Endothelial cell of umbilical vein (primary cell): Measurements from ENCODE around the gene EHD3. TPM values are rescaled to one million over a fixed set of nuclear protein-coding genes. Genes with fewer than 3 reads are reported as not detected.

Source experiments
- BruUV-seq: library from RNA; stranded (reverse); fragments of 400-500 nt; replicated peaks from 2 replicates; lab custom pipeline; 2021; lab: Mats Ljungman, UMichigan
- CTCF ChIA-PET: fragments of 300-600, 350-600 bp; sonication (Branson Sonifier 250); formaldehyde crosslinking; loops from one replicate; lab custom pipeline; 2021; ENCODE audit warnings: antibody characterized with exemption, inconsistent platforms; lab: Charles Lee
- POLR2A ChIA-PET: fragments of 300-600, 350-600 bp; sonication (Branson Sonifier 250); formaldehyde crosslinking; loops from one replicate; lab custom pipeline; 2021; ENCODE audit warnings: antibody characterized with exemption, inconsistent platforms; lab: Charles Lee
- DNase-seq: peaks from one replicate; pipeline ENCODE4 v3.0.0-alpha.2; 2011; ENCODE audit warnings: low read depth, low spot score
- FAIRE-seq: peaks from 2 replicates; lab custom pipeline; 2011; peaks lifted over from hg19 to GRCh38; lab: Jason Lieb, UNC
- H2AFZ ChIP-seq: 2 replicates; pipeline ENCODE4 v1.6.0; 2012; ENCODE audit warnings: low read depth, low read length, control low read depth, inconsistent platforms
- H3K27ac ChIP-seq: 2 replicates; pipeline ENCODE4 v1.5.1; 2011; ENCODE audit warnings: low read depth, mild to moderate bottlenecking, control low read depth, low read length, moderate library complexity; ENCODE audit not compliant: insufficient read depth
- H3K27me3 ChIP-seq, 2 experiments: 2 replicates each; pipeline versions ENCODE4 v1.6.0 to v1.6.1; 2011; ENCODE audit warnings: low read length in 2 of 2, mixed read lengths in 1 of 2; ENCODE audit not compliant: control insufficient read depth in 2 of 2, insufficient read depth in 2 of 2
- H3K36me3 ChIP-seq, 2 experiments: 2 replicates in 1 of 2; 3 replicates in 1 of 2; pipeline ENCODE4 v1.5.1; 2011; ENCODE audit warnings: low read length in 2 of 2, mild to moderate bottlenecking in 1 of 2, moderate library complexity in 1 of 2; ENCODE audit not compliant: control insufficient read depth in 2 of 2, insufficient read depth in 2 of 2; ENCODE audit errors: extremely low read depth in 1 of 2
- H3K4me1 ChIP-seq: 3 replicates; pipeline ENCODE4 v1.5.1; 2011; ENCODE audit warnings: mild to moderate bottlenecking, low read length; ENCODE audit not compliant: control insufficient read depth, insufficient read depth; ENCODE audit errors: extremely low read depth
- H3K4me2 ChIP-seq: 2 replicates; pipeline ENCODE4 v1.6.1; 2011; ENCODE audit warnings: low read length, control low read depth, mixed read lengths; ENCODE audit not compliant: insufficient read depth
- H3K4me3 ChIP-seq, 3 experiments: fragments of 200-600 bp in 1 of 3; sonication (generic), shearing (Covaris generic) in 1 of 3; replicated peaks in 1 of 3; 2 replicates each; pipeline ENCODE4 v1.5.1; 2011 to 2016; ENCODE audit warnings: control low read depth in 3 of 3, low read length in 3 of 3, mild to moderate bottlenecking in 2 of 3, inconsistent platforms in 1 of 3, low read depth in 1 of 3, moderate library complexity in 1 of 3; ENCODE audit not compliant: insufficient read depth in 1 of 3
- H3K79me2 ChIP-seq: 2 replicates; pipeline ENCODE4 v1.6.0; 2012; ENCODE audit warnings: low read length, inconsistent platforms; ENCODE audit not compliant: control insufficient read depth, insufficient read depth
- H3K9ac ChIP-seq: replicated peaks from 2 replicates; pipeline ENCODE3; 2011; ENCODE audit warnings: low read length, control low read depth; ENCODE audit not compliant: insufficient read depth; ENCODE audit errors: extremely low read depth
- H3K9me1 ChIP-seq: replicated peaks from 3 replicates; pipeline ENCODE4 v1.6.0; 2011; ENCODE audit warnings: mild to moderate bottlenecking, low read length; ENCODE audit not compliant: control insufficient read depth, insufficient read depth; ENCODE audit errors: extremely low read depth
- H3K9me3 ChIP-seq: replicated peaks from 2 replicates; pipeline ENCODE4 v1.5.1; 2012; ENCODE audit warnings: low read length, inconsistent platforms; ENCODE audit not compliant: control insufficient read depth, insufficient read depth
- H4K20me1 ChIP-seq: replicated peaks from 2 replicates; pipeline ENCODE3; 2011; ENCODE audit warnings: mild to moderate bottlenecking, low read length; ENCODE audit not compliant: control insufficient read depth, insufficient read depth; ENCODE audit errors: extremely low read depth
- CTCF ChIP-seq, 2 donors: IDR thresholded peaks; 1 replicate in 1 of 2; 2 replicates in 1 of 2; pipeline ENCODE4 v1.5.1; 2011; ENCODE audit warnings: low read length in 2 of 2, mild to moderate bottlenecking in 2 of 2, moderate library complexity in 2 of 2, control low read depth in 1 of 2, inconsistent platforms in 1 of 2, low read depth in 1 of 2; ENCODE audit not compliant: insufficient read depth in 1 of 2; ENCODE audit errors: extremely low read depth in 1 of 2
- EZH2 ChIP-seq: IDR thresholded peaks from 2 replicates; pipeline ENCODE4 v1.6.1; 2012; ENCODE audit warnings: borderline replicate concordance, low read depth, mild to moderate bottlenecking, moderate library complexity, low read length, inconsistent platforms; ENCODE audit not compliant: severe bottlenecking
- FOS ChIP-seq: IDR thresholded peaks from 2 replicates; pipeline ENCODE4 v1.6.1; 2011; ENCODE audit warnings: mild to moderate bottlenecking, low read length, moderate library complexity, borderline replicate concordance; ENCODE audit not compliant: insufficient read depth
- GATA2 ChIP-seq: IDR thresholded peaks from 2 replicates; pipeline ENCODE4 v1.7.0; 2011; ENCODE audit warnings: low read depth, mild to moderate bottlenecking, moderate library complexity, mixed read lengths, low read length; ENCODE audit not compliant: insufficient read length, insufficient read depth
- JUN ChIP-seq: IDR thresholded peaks from 2 replicates; pipeline ENCODE4 v1.6.1; 2011; ENCODE audit warnings: borderline replicate concordance, low read depth; ENCODE audit not compliant: insufficient read length, insufficient read depth
- MYC ChIP-seq: IDR thresholded peaks from one replicate; pipeline ENCODE4 v1.6.1; 2011; ENCODE audit warnings: mild to moderate bottlenecking, low read depth, low read length
- POLR2A ChIP-seq: IDR thresholded peaks from 2 replicates; pipeline ENCODE4 v1.6.1; 2012; ENCODE audit warnings: low read depth, mild to moderate bottlenecking, control low read depth, low read length
- POLR2AphosphoS5 ChIP-seq: IDR thresholded peaks from 2 replicates; pipeline ENCODE4 v1.6.1; 2012; ENCODE audit warnings: low read depth, mild to moderate bottlenecking, control low read depth, low read length, moderate library complexity; ENCODE audit not compliant: insufficient read depth
- dilution Hi-C: fragments of 300-500 bp; cut with MboI; formaldehyde crosslinking; loops from one replicate; pipeline ENCODE4 v1.15.0; 2019; ENCODE audit warnings: low sequenced_read_pairs; ENCODE audit not compliant: extremely low pct_ligation_motif_present
- intact Hi-C: fragments of 100-400 bp; cut with micrococcal nuclease; formaldehyde crosslinking; loops from one replicate; pipeline ENCODE4 v1.10.0; 2022
- polyA plus RNA-seq, 4 experiments: library from polyadenylated mRNA; depleted of rRNA in 3 of 4; stranded (reverse) in 3 of 4; unstranded in 1 of 4; fragments of >200 nt; gene quantifications; 2 replicates each; pipeline versions ENCODE4 v1.2.1 to v1.2.3, GENCODE V29; 2011 to 2012; ENCODE audit warnings: missing spikeins in 1 of 4
- total RNA-seq: library from RNA; stranded (reverse); gene quantifications from 2 replicates; pipeline ENCODE4 v1.2.3, GENCODE V29; 2021
- TF ChIP-seq, protein P1 (sequence below): IDR thresholded peaks from 2 replicates; pipeline ENCODE4 v1.6.1; 2011; ENCODE audit not compliant: insufficient read depth, insufficient read length

EHD3 gene
- total and polyA plus RNA-seq, 2 donors (not counting 3 experiments of a cell fraction or from before 2014, with no cell fraction given): 6.5 to 12.1 TPM

DNA sequence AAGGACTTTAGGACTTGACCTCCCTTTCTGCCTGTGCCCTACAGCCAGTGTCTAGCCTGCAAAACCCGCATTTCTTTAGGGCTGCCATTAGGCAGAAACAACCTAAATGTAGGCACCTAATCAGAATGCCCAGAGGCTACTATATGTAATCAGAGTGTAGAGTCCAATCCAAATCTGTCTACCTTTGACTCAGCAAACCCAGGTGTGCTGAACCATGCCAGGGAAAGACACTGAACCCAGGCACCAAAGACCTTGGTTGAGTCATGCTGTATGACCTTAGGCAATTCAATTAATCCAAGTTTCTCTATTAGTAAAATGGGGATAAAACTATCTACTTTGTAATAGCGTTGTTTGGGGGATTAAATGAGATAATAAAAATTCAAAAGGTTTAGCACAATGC lies 37.3 kb upstream of the EHD3 start:
- Histone ChIP-seq H3K4me3 (no peak overlapping the region), H3K27me3 (no peaks in the 10 kb centered on the region), H3K9me1 (no peaks in the 10 kb centered on the region), H3K79me2 (no peaks in the 10 kb centered on the region), H3K9ac (no peak overlapping the region), H3K4me1 (no peaks in the 10 kb centered on the region), H2AFZ (no peak overlapping the region), H3K36me3 (no peaks in the 10 kb centered on the region), H3K9me3 (no peaks in the 10 kb centered on the region), H4K20me1 (no peaks in the 10 kb centered on the region), H3K27ac (no peak overlapping the region), H3K4me2 (no peak overlapping the region)
- POLR2A ChIA-PET: no interaction called here
- no peak for FAIRE-seq
- intact Hi-C loops (no loop called here), dilution Hi-C loops (no loop called here)
- TF ChIP-seq JUN (no peak), FOS (no peak), GATA2 (no peak), POLR2AphosphoS5 (no peak), POLR2A (no peak), CTCF (IDR thresholded peaks at IDR 0.05; ENCODE audit: extremely low read depth in 1 of 2, insufficient read depth in 1 of 2, low read depth in 1 of 2, low read length in 2 of 2) (no peak), EZH2 (no peak), MYC (no peak)
- TF ChIP-seq, protein P1, sequence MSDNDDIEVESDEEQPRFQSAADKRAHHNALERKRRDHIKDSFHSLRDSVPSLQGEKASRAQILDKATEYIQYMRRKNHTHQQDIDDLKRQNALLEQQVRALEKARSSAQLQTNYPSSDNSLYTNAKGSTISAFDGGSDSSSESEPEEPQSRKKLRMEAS: no peak
- BruUV-seq: no TSS peak
- no peak for DNase-seq
- CTCF ChIA-PET: no interaction called here
